ENCODE data around the gene GEMIN5. TPM values are rescaled to one million over a fixed set of nuclear protein-coding genes. Genes with fewer than 3 reads are reported as not detected.

The GEMIN5 gene
- total RNA-seq, 4 donors from 2014 or later: 16.7 to 20.5 (median 18.9) TPM

- no peak overlapping the region for H3K4me3 ChIP-seq (ENCODE audit: low read depth, poor library complexity, severe bottlenecking)
- DNase-seq (ENCODE audit: low spot score in 2 of 2): no peak
- intact Hi-C loops (cut with DNase I; ENCODE audit: low total_unique reads): no loop called here
- no peak for TF ChIP-seq POLR2A (IDR thresholded peaks at IDR 0.05)
- no peak for TF ChIP-seq CTCF (IDR thresholded peaks at IDR 0.05)
- 77 to 89% methylated on average over 2 of the region's 2 CpGs for WGBS, 2 donors
Measured at GRCh38 chr5:154862766-154863165, 75.2 kb downstream of the GEMIN5 start.

DNA sequence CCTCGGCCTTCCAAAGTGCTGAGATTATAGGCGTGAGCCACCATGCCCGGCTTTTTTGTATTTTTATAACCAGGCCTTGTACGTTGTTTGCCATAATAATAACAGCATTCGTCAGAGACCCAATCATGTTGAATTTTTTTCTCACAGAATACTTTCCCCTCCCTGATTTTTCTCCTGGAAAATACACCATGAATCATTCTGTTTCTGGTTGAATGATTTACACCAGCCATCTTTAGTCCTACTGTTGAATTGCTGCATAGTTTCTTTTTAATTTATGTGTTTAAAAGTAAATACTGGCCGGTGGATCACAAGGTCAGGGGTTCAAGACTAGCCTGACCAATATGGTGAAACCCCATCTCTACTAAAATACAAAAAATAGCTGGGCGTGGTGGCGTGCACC is 76.1 kb downstream of the GEMIN5 start:
- H3K4me3 ChIP-seq (ENCODE audit: low read depth, poor library complexity, severe bottlenecking): no peak overlapping the region
- TF ChIP-seq CTCF (IDR thresholded peaks at IDR 0.05) (no peak), POLR2A (IDR thresholded peaks at IDR 0.05) (no peak)
- DNase-seq (ENCODE audit: low spot score in 2 of 2): no peak
- WGBS, 2 donors: 88 to 90% methylated on average over 8 of the region's 8 CpGs
- intact Hi-C loops (cut with DNase I; ENCODE audit: low total_unique reads): no loop called here

- 35 to 39% methylated on average over 4 of the region's 4 CpGs for WGBS, 2 donors
- no peak for DNase-seq (ENCODE audit: low spot score in 2 of 2)
- intact Hi-C loops (cut with DNase I; ENCODE audit: low total_unique reads): no loop called here
- no peak overlapping the region for H3K4me3 ChIP-seq (ENCODE audit: low read depth, poor library complexity, severe bottlenecking)
- no peak for TF ChIP-seq POLR2A (IDR thresholded peaks at IDR 0.05)
- TF ChIP-seq CTCF (IDR thresholded peaks at IDR 0.05): no peak
Measured at GRCh38 chr5:154860765-154861164, 77.2 kb downstream of the GEMIN5 start.

DNA sequence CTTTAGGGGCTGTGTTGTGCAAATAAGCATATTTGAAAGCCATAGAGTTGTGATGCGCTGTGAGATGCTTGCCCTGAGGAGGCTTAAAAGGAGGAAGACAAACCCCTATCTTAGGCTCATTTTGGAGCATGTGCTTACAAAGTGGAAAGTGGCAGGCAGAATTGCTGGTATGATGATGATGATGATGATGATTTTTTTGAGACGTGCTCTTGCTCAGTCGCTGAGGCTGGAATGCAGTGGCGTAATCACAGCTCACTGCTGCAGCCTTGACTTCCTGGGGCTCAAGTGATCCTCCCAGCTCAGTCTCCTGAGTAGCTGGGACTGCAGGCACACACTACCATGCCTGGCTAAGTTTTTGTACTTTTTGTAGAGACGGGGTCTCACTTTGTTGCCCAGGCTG is 77.9 kb downstream of the GEMIN5 start:
- no peak for TF ChIP-seq CTCF (IDR thresholded peaks at IDR 0.05)
- no peak for TF ChIP-seq POLR2A (IDR thresholded peaks at IDR 0.05)
- 24 to 29% methylated on average over 5 of the region's 5 CpGs for WGBS, 2 donors
- DNase-seq (ENCODE audit: low spot score in 2 of 2): peak; percentile 62 to 90
- intact Hi-C loops (cut with DNase I; ENCODE audit: low total_unique reads): no loop called here
- no peak overlapping the region for H3K4me3 ChIP-seq (ENCODE audit: low read depth, poor library complexity, severe bottlenecking)

GRCh38 chr5:154858972-154859871 is 78.8 kb downstream of the GEMIN5 start:
- 0% methylated on average over 26 of the region's 26 CpGs for WGBS, 2 donors
- DNase-seq (ENCODE audit: low spot score in 2 of 2): no peak
- TF ChIP-seq CTCF (IDR thresholded peaks at IDR 0.05) (no peak), POLR2A (IDR thresholded peaks at IDR 0.05) (no peak)
- intact Hi-C loops (cut with DNase I; ENCODE audit: low total_unique reads): no loop called here
- peak overlapping the region; percentile 83 for H3K4me3 ChIP-seq (ENCODE audit: low read depth, poor library complexity, severe bottlenecking)
